ENCODE results near the gene FGF11. TPM values are rescaled to one million over a fixed set of nuclear protein-coding genes. Genes with fewer than 3 reads are reported as not detected.

Gene FGF11
- total and polyA plus RNA-seq, 2 of the 13 experiments (the other 11 are each of a cell fraction or from before 2014, with no cell fraction given), result 0.20 to 7.6 TPM

DNA sequence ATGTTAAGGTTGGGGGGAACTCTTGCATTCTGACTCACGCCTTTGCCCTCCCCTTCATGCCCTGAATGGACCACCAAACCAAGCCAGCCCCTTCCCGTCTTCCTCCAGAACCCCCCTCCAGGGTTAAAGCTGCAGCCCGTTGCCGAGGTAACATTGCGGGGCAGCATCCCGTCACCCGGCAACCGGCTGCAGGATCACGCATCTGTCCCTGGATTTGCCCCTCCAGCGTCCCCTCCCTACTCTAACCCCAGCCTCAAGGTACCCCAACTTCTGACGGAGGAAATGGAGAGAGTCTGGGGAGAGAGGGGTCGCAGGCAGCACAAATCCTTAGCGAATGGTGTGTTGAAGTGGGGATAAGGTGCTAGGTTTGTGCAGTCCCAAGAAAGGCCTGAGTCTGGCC lies 32.2 kb upstream of the FGF11 start:
- Histone ChIP-seq H3K4me2 (ENCODE audit: low read depth, low read length) (no peak overlapping the region; the same call in 1 of the 2 replicates), H3K4me3 (replicated peaks in 1 of 3; ENCODE audit: insufficient read depth in 1 of 3, low read depth in 2 of 3, low read length in 3 of 3) (no peak overlapping the region), H3K4me1 (ENCODE audit: insufficient read depth, low read length) (peaks cover 18% of the 10 kb centered on the region), H3K9ac (ENCODE audit: insufficient read depth, low read depth, low read length) (no peak overlapping the region), H4K20me1 (ENCODE audit: insufficient read depth, low read length) (no peaks in the 10 kb centered on the region), H3K36me3 (replicated peaks in 1 of 2; ENCODE audit: control insufficient read depth in 1 of 2, insufficient read depth in 2 of 2, low read length in 2 of 2) (0 out of 5 replicates have a peak, but pooled peaks cover 0 to 2% of the 10 kb centered on the region in 2 experiments), H3K27ac (ENCODE audit: extremely low read length, insufficient read depth, low read length) (no peak overlapping the region), H2AFZ (ENCODE audit: low read length) (no peak overlapping the region), H3K79me2 (ENCODE audit: insufficient read depth, low read length) (peaks cover 4% of the 10 kb centered on the region), H3K9me3 (ENCODE audit: low read length) (no peaks in the 10 kb centered on the region), H3K27me3 (ENCODE audit: control insufficient read depth in 1 of 2, insufficient read depth in 2 of 2, low read length in 2 of 2) (no peaks in the 10 kb centered on the region; a peak in 1 of 5 replicates)
- BruUV-seq (replicated peaks), result no TSS peak
- ChIA-PET CTCF (ENCODE audit: low intra/inter-chr PET ratio, low total read pairs) (no interaction called here), POLR2A (no interaction called here)
- WGBS (ENCODE audit: low lambda C conversion rate), result 81% methylated on average over 13 of the region's 13 CpGs
- FAIRE-seq (no peak), ATAC-seq (no peak), DNase-seq (ENCODE audit: low spot score) (no peak)
- TF ChIP-seq, protein P1, sequence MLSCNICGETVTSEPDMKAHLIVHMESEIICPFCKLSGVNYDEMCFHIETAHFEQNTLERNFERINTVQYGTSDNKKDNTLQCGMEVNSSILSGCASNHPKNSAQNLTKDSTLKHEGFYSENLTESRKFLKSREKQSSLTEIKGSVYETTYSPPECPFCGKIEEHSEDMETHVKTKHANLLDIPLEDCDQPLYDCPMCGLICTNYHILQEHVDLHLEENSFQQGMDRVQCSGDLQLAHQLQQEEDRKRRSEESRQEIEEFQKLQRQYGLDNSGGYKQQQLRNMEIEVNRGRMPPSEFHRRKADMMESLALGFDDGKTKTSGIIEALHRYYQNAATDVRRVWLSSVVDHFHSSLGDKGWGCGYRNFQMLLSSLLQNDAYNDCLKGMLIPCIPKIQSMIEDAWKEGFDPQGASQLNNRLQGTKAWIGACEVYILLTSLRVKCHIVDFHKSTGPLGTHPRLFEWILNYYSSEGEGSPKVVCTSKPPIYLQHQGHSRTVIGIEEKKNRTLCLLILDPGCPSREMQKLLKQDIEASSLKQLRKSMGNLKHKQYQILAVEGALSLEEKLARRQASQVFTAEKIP (CRISPR knock-in tag; IDR thresholded peaks at IDR 0.05; ENCODE audit: borderline replicate concordance), result no peak
- no peak for TF ChIP-seq POLR2AphosphoS2 (IDR thresholded peaks at IDR 0.05; ENCODE audit: low read depth, low read length)
- TF ChIP-seq, protein P2, sequence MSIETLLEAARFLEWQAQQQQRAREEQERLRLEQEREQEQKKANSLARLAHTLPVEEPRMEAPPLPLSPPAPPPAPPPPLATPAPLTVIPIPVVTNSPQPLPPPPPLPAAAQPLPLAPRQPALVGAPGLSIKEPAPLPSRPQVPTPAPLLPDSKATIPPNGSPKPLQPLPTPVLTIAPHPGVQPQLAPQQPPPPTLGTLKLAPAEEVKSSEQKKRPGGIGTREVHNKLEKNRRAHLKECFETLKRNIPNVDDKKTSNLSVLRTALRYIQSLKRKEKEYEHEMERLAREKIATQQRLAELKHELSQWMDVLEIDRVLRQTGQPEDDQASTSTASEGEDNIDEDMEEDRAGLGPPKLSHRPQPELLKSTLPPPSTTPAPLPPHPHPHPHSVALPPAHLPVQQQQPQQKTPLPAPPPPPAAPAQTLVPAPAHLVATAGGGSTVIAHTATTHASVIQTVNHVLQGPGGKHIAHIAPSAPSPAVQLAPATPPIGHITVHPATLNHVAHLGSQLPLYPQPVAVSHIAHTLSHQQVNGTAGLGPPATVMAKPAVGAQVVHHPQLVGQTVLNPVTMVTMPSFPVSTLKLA (IDR thresholded peaks at IDR 0.05), result no peak
- TF ChIP-seq ZFP41 (CRISPR knock-in tag; IDR thresholded peaks at IDR 0.05; ENCODE audit: borderline replicate concordance), result no peak
- TF ChIP-seq PRMT3 (CRISPR knock-in tag; IDR thresholded peaks at IDR 0.05; ENCODE audit: borderline replicate concordance, low read depth), result no peak
- TF ChIP-seq SMC3 (IDR thresholded peaks at IDR 0.05; ENCODE audit: low read length), result no peak
- TF ChIP-seq, protein P3, sequence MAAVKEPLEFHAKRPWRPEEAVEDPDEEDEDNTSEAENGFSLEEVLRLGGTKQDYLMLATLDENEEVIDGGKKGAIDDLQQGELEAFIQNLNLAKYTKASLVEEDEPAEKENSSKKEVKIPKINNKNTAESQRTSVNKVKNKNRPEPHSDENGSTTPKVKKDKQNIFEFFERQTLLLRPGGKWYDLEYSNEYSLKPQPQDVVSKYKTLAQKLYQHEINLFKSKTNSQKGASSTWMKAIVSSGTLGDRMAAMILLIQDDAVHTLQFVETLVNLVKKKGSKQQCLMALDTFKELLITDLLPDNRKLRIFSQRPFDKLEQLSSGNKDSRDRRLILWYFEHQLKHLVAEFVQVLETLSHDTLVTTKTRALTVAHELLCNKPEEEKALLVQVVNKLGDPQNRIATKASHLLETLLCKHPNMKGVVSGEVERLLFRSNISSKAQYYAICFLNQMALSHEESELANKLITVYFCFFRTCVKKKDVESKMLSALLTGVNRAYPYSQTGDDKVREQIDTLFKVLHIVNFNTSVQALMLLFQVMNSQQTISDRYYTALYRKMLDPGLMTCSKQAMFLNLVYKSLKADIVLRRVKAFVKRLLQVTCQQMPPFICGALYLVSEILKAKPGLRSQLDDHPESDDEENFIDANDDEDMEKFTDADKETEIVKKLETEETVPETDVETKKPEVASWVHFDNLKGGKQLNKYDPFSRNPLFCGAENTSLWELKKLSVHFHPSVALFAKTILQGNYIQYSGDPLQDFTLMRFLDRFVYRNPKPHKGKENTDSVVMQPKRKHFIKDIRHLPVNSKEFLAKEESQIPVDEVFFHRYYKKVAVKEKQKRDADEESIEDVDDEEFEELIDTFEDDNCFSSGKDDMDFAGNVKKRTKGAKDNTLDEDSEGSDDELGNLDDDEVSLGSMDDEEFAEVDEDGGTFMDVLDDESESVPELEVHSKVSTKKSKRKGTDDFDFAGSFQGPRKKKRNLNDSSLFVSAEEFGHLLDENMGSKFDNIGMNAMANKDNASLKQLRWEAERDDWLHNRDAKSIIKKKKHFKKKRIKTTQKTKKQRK (IDR thresholded peaks at IDR 0.05; ENCODE audit: low read length), result no peak
- in situ Hi-C loops (cut with HindIII; ENCODE audit: extremely low pct_ligation_motif_present, low pct_unique_long_range_greater_than_20kb) (no loop called here), intact Hi-C loops (cut with micrococcal nuclease; ENCODE audit: unreplicated experiment) (no loop called here)

Measured in HepG2 (cell line).